HepG2 (cell line): ENCODE results near the gene CNN3. TPM values are rescaled to one million over a fixed set of nuclear protein-coding genes. Genes with fewer than 3 reads are reported as not detected.

Experiments used
- ATAC-seq: fragments of 200-7000 bp; cut with Tn5 transposase; 3 replicates; pipeline ENCODE4 v1.9.1; 2020; ENCODE audit warnings: mild to moderate bottlenecking, moderate library complexity
- BruUV-seq: library from RNA; stranded (reverse); fragments of 400-500 nt; replicated peaks from 2 replicates; lab custom pipeline; 2021; lab: Mats Ljungman, UMichigan
- CTCF ChIA-PET: fragments of 300-600 bp; formaldehyde crosslinking; extraction: SDS; loops from one replicate; lab custom pipeline; 2021; ENCODE audit warnings: low total read pairs, inconsistent platforms, low intra/inter-chr PET ratio; lab: Yijun Ruan, JAX
- POLR2A ChIA-PET: fragments of 350-600 bp; sonication (Branson Sonifier 250); formaldehyde crosslinking; loops from one replicate; lab custom pipeline; 2020; ENCODE audit warnings: antibody characterized with exemption, inconsistent platforms; lab: Yijun Ruan, JAX
- DNase-seq: peaks from one replicate; pipeline ENCODE4 v3.0.0-alpha.2; 2015; ENCODE audit warnings: low spot score
- FAIRE-seq: peaks from 3 replicates; lab custom pipeline; 2011; peaks lifted over from hg19 to GRCh38; lab: Jason Lieb, UNC
- H2AFZ ChIP-seq: one replicate; pipeline ENCODE4 v1.6.1; 2011; ENCODE audit warnings: low read length, inconsistent platforms
- H3K27ac ChIP-seq: fragments of 300-600 bp; 3 replicates; pipeline ENCODE4 v1.8.0; 2011; ENCODE audit warnings: mixed run types, mild to moderate bottlenecking, mixed read lengths, low read length, inconsistent platforms; ENCODE audit not compliant: insufficient read depth; ENCODE audit errors: extremely low read length
- H3K27me3 ChIP-seq, 2 experiments: fragments of 200-600 bp in 1 of 2; 2 replicates in 1 of 2; 3 replicates in 1 of 2; pipeline versions ENCODE4 v1.6.0 to v1.8.0; 2011; ENCODE audit warnings: low read length in 2 of 2, mild to moderate bottlenecking in 2 of 2, moderate library complexity in 2 of 2, inconsistent platforms in 1 of 2; ENCODE audit not compliant: insufficient read depth in 2 of 2, control insufficient read depth in 1 of 2
- H3K36me3 ChIP-seq, 2 experiments: fragments of 200-600 bp in 1 of 2; replicated peaks in 1 of 2; 2 replicates in 1 of 2; 3 replicates in 1 of 2; pipeline versions ENCODE4 v1.5.1 to v1.8.0; 2011; ENCODE audit warnings: low read length in 2 of 2, inconsistent platforms in 1 of 2; ENCODE audit not compliant: insufficient read depth in 2 of 2, control insufficient read depth in 1 of 2
- H3K4me1 ChIP-seq: 2 replicates; pipeline ENCODE4 v1.5.1; 2012; ENCODE audit warnings: low read length, inconsistent platforms; ENCODE audit not compliant: insufficient read depth
- H3K4me2 ChIP-seq: 2 replicates; pipeline ENCODE4 v1.6.0; 2011; ENCODE audit warnings: low read depth, low read length, inconsistent platforms
- H3K4me3 ChIP-seq, 3 experiments: fragments of 200-600 bp in 1 of 3; sonication (generic), shearing (Covaris generic) in 1 of 3; replicated peaks in 1 of 3; 2 replicates each; pipeline ENCODE4 v1.5.1; 2011 to 2016; ENCODE audit warnings: low read length in 3 of 3, inconsistent platforms in 2 of 3, low read depth in 2 of 3, mild to moderate bottlenecking in 2 of 3, control low read depth in 1 of 3, mixed read lengths in 1 of 3; ENCODE audit not compliant: insufficient read depth in 1 of 3
- H3K79me2 ChIP-seq: one replicate; pipeline ENCODE4 v1.6.1; 2011; ENCODE audit warnings: low read length, inconsistent platforms; ENCODE audit not compliant: insufficient read depth
- H3K9ac ChIP-seq: 2 replicates; pipeline ENCODE4 v1.6.0; 2011; ENCODE audit warnings: mild to moderate bottlenecking, low read depth, low read length, inconsistent platforms; ENCODE audit not compliant: insufficient read depth
- H3K9me3 ChIP-seq: 2 replicates; pipeline ENCODE4 v1.5.1; 2012; ENCODE audit warnings: mild to moderate bottlenecking, low read length
- H4K20me1 ChIP-seq: 2 replicates; pipeline ENCODE4 v1.6.0; 2011; ENCODE audit warnings: inconsistent platforms, mild to moderate bottlenecking, low read length, moderate library complexity; ENCODE audit not compliant: insufficient read depth
- CAMTA2 ChIP-seq: sonication (generic); formaldehyde crosslinking; IDR thresholded peaks from 2 replicates; pipeline ENCODE4 v1.4.0; 2020; ENCODE audit warnings: mild to moderate bottlenecking, missing genetic modification reagents, borderline replicate concordance
- HNRNPH1 ChIP-seq: fragments of 200-400 bp; formaldehyde crosslinking; optimal IDR thresholded peaks from 2 replicates; pipeline ENCODE3; 2017; ENCODE audit warnings: mild to moderate bottlenecking, low read depth, low read length
- HNRNPL ChIP-seq: fragments of 200-400 bp; formaldehyde crosslinking; IDR thresholded peaks from 2 replicates; pipeline ENCODE4 v1.6.1; 2017; ENCODE audit warnings: mild to moderate bottlenecking, low read depth, low read length
- KLF6 ChIP-seq: IDR thresholded peaks from 2 replicates; pipeline ENCODE4 v1.8.0; 2016; ENCODE audit warnings: missing biosample characterization, missing genetic modification reagents
- POGK ChIP-seq: sonication (generic); formaldehyde crosslinking; conservative IDR thresholded peaks from 2 replicates; pipeline ENCODE4 v1.8.0; 2022; ENCODE audit warnings: mild to moderate bottlenecking, moderate library complexity, missing genetic modification reagents
- SMARCE1 ChIP-seq: fragments of 450-650 bp; IDR thresholded peaks from 2 replicates; pipeline ENCODE4 v1.6.1; 2017; ENCODE audit warnings: borderline replicate concordance
- SP5 ChIP-seq: IDR thresholded peaks from 2 replicates; pipeline ENCODE4 v1.6.1; 2016; ENCODE audit warnings: low read depth, borderline replicate concordance
- TRIM22 ChIP-seq: fragments of 450-650 bp; IDR thresholded peaks from 2 replicates; pipeline ENCODE4 v1.6.1; 2017
- ZFY ChIP-seq: sonication (generic); formaldehyde crosslinking; IDR thresholded peaks from 2 replicates; pipeline ENCODE4 v1.4.0; 2020; ENCODE audit warnings: missing genetic modification reagents
- ZNF251 ChIP-seq: sonication (generic); formaldehyde crosslinking; IDR thresholded peaks from 2 replicates; pipeline ENCODE4 v1.9.0; 2021; ENCODE audit warnings: mild to moderate bottlenecking, missing genetic modification reagents
- ZNF264 ChIP-seq: sonication (generic); formaldehyde crosslinking; IDR thresholded peaks from 2 replicates; pipeline ENCODE4 v1.4.0; 2020; ENCODE audit warnings: missing genetic modification reagents
- ZNF547 ChIP-seq: sonication (generic); formaldehyde crosslinking; IDR thresholded peaks from 2 replicates; pipeline ENCODE4 v1.5.1; 2020; ENCODE audit warnings: mild to moderate bottlenecking, missing genetic modification reagents
- ZNF775 ChIP-seq: sonication (generic); formaldehyde crosslinking; IDR thresholded peaks from 2 replicates; pipeline ENCODE4 v1.4.0; 2020; ENCODE audit warnings: missing genetic modification reagents, mild to moderate bottlenecking, moderate library complexity, borderline replicate concordance
- ZSCAN29 ChIP-seq: sonication (generic); formaldehyde crosslinking; conservative IDR thresholded peaks from 2 replicates; pipeline ENCODE4 v1.4.0; 2020; ENCODE audit warnings: mild to moderate bottlenecking, missing genetic modification reagents
- WGBS: methylation state at CpG from one replicate; pipeline ENCODE4 v1.1.6; 2017; ENCODE audit warnings: low lambda C conversion rate; 5-methylcytosine and 5-hydroxymethylcytosine counted together
- in situ Hi-C: cut with HindIII; loops from 2 replicates; pipeline ENCODE4 v1.10.0; 2017; ENCODE audit warnings: low pct_unique_long_range_greater_than_20kb; ENCODE audit not compliant: extremely low pct_ligation_motif_present
- intact Hi-C: fragments of 100-400 bp; cut with micrococcal nuclease; formaldehyde crosslinking; loops from one replicate; pipeline ENCODE4 v1.10.0; 2022; ENCODE audit not compliant: unreplicated experiment
- polyA plus RNA-seq, 8 experiments: library from polyadenylated mRNA; depleted of rRNA in 3 of 8; stranded (reverse) in 7 of 8; unstranded in 1 of 8; fragments of >200 nt; fragmentation: Illumina TruSeq in 4 of 8; extraction: Trizol in 4 of 8; gene quantifications; 2 replicates each; pipeline versions ENCODE4 v1.2.1 to v1.2.3, GENCODE V29; 2011 to 2016; ENCODE audit warnings: low read depth in 4 of 8, missing spikeins in 1 of 8, mixed read lengths in 1 of 8; ENCODE audit not compliant: insufficient read depth in 1 of 8
- total RNA-seq, 5 experiments: library from RNA; depleted of rRNA; stranded (reverse); fragments of >200 nt; fragmentation: Illumina TruSeq; extraction: Trizol; gene quantifications; 2 replicates each; pipeline ENCODE4 v1.2.3, GENCODE V29; 2016; ENCODE audit warnings: low read depth in 1 of 5
- TF ChIP-seq, protein P1 (sequence below), 2 experiments: sonication (generic) in 1 of 2; formaldehyde crosslinking in 1 of 2; IDR thresholded peaks; 2 replicates each; pipeline versions ENCODE4 v1.5.1 to v1.6.1; 2011 to 2020; ENCODE audit warnings: borderline replicate concordance in 1 of 2, low read depth in 1 of 2, low read length in 1 of 2, mild to moderate bottlenecking in 1 of 2, missing genetic modification reagents in 1 of 2, moderate library complexity in 1 of 2

The CNN3 gene
- total and polyA plus RNA-seq, 2 of the 13 experiments (the other 11 are each of a cell fraction or from before 2014, with no cell fraction given), result 113 to 223 TPM

DNA sequence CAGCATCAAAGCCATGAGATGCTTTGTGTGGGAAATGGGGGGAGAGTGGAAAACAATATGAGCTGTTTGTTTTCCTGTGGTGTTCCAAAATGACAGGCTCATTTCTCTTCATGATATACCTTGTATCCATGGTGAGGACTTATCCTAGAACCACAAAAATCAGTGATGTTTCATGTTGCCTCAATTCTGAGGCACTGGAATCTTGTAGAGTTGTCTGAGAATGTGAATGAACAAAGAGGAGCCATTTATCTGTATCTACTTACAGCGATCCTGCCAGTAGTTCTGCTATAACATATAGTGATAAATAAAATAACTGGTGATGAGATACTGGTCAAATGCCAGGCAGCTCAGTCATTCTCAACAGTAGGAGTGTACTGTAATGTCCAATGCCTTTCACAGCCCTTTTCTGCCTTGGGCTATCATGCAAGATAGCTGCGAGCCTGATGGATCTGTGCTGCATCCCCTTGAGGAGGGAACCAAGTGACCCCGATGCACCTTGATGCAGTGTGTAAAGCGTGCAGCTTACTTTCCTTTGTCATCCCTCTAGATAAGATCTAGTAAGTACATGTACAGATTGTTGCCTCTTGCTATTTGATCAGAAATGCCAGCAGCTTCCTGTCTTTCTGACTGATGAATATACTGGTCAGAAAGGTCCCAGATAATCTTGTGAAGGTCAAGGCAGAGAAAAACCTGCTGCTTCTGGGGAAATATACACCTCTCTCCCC lies 54.0 kb downstream of the CNN3 start (continued):
- TF ChIP-seq ZSCAN29 (CRISPR knock-in tag), result no peak
- no peak for TF ChIP-seq ZNF775 (CRISPR knock-in tag)
- no peak for TF ChIP-seq HNRNPH1
- no peak for TF ChIP-seq SMARCE1

GRCh38 chr1:94871031-94871430 lies 55.9 kb downstream of the CNN3 start:
- FAIRE-seq (no peak), ATAC-seq (no peak), DNase-seq (no peak)
- Histone ChIP-seq H3K4me3 (no peak overlapping the region), H3K36me3 (peaks cover 0 to 4% of the 10 kb centered on the region in 2 experiments; a peak in 3 of 5 replicates), H3K27ac (no peak overlapping the region), H3K4me1 (peaks cover 4% of the 10 kb centered on the region; the same call in 1 of the 2 replicates), H3K9me3 (no peaks in the 10 kb centered on the region), H3K4me2 (no peak overlapping the region), H3K9ac (no peak overlapping the region), H3K27me3 (no peaks in the 10 kb centered on the region), H4K20me1 (no peaks in the 10 kb centered on the region), H3K79me2 (no peaks in the 10 kb centered on the region), H2AFZ (no peak overlapping the region)
- WGBS, result 89% methylated on average over 1 of the region's 2 CpGs
- BruUV-seq, result no TSS peak
- intact Hi-C loops (no loop called here), in situ Hi-C loops (loop anchor here (25.0 kb wide), 1 partner anchor 366 kb away; the partner anchor contains the start of gene RWDD3)
- ChIA-PET POLR2A (no interaction called here), CTCF (no interaction called here)
- TF ChIP-seq CAMTA2 (CRISPR knock-in tag), result no peak
- no peak for TF ChIP-seq ZNF264
- no peak for TF ChIP-seq SP5 (CRISPR knock-in tag)
- TF ChIP-seq TRIM22, result no peak
- TF ChIP-seq HNRNPL, result no peak
- TF ChIP-seq ZNF251 (CRISPR knock-in tag), result no peak
- TF ChIP-seq, protein P1, sequence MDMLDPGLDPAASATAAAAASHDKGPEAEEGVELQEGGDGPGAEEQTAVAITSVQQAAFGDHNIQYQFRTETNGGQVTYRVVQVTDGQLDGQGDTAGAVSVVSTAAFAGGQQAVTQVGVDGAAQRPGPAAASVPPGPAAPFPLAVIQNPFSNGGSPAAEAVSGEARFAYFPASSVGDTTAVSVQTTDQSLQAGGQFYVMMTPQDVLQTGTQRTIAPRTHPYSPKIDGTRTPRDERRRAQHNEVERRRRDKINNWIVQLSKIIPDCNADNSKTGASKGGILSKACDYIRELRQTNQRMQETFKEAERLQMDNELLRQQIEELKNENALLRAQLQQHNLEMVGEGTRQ (IDR thresholded peaks at IDR 0.05; ENCODE audit: low read depth, low read length), result no peak
- TF ChIP-seq, protein P1 (CRISPR knock-in tag; IDR thresholded peaks at IDR 0.05; ENCODE audit: borderline replicate concordance), result no peak
- no peak for TF ChIP-seq ZNF547 (CRISPR knock-in tag)
- TF ChIP-seq ZFY (CRISPR knock-in tag), result no peak
- no peak for TF ChIP-seq POGK (CRISPR knock-in tag)
- no peak for TF ChIP-seq KLF6 (CRISPR knock-in tag)
